ENCODE measurements around the gene KMT2B.

The KMT2B gene

DNA sequence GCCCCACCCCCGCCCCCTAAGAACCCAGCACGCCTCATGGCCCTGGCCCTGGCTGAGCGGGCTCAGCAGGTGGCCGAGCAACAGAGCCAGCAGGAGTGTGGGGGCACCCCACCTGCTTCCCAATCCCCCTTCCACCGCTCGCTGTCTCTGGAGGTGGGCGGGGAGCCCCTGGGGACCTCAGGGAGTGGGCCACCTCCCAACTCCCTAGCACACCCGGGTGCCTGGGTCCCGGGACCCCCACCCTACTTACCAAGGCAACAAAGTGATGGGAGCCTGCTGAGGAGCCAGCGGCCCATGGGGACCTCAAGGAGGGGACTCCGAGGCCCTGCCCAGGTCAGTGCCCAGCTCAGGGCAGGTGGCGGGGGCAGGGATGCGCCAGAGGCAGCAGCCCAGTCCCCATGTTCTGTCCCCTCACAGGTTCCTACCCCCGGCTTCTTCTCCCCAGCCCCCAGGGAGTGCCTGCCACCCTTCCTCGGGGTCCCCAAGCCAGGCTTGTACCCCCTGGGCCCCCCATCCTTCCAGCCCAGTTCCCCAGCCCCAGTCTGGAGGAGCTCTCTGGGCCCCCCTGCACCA, 69.5 kb downstream of the KMT2B start:
- TF ChIP-seq, protein P1, sequence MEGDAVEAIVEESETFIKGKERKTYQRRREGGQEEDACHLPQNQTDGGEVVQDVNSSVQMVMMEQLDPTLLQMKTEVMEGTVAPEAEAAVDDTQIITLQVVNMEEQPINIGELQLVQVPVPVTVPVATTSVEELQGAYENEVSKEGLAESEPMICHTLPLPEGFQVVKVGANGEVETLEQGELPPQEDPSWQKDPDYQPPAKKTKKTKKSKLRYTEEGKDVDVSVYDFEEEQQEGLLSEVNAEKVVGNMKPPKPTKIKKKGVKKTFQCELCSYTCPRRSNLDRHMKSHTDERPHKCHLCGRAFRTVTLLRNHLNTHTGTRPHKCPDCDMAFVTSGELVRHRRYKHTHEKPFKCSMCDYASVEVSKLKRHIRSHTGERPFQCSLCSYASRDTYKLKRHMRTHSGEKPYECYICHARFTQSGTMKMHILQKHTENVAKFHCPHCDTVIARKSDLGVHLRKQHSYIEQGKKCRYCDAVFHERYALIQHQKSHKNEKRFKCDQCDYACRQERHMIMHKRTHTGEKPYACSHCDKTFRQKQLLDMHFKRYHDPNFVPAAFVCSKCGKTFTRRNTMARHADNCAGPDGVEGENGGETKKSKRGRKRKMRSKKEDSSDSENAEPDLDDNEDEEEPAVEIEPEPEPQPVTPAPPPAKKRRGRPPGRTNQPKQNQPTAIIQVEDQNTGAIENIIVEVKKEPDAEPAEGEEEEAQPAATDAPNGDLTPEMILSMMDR (IDR thresholded peaks at IDR 0.05; ENCODE audit: control insufficient read depth, extremely low read depth, insufficient read depth) = no peak
- DNase-seq (ENCODE audit: low read depth) = no peak
- H3K4me3 ChIP-seq (ENCODE audit: low read depth, low read length) = no peak overlapping the region

Data from LNCaP clone FGC (cell line).